ENCODE data around the gene DDA1.

- no peak for TF ChIP-seq CTCF (IDR thresholded peaks at IDR 0.05; ENCODE audit: low read length)
- TF ChIP-seq EZH2phosphoT487 (IDR thresholded peaks at IDR 0.05; ENCODE audit: low read length) = no peak
- TF ChIP-seq EZH2 (optimal IDR thresholded peaks at IDR 0.05; ENCODE audit: low read depth, low read length) = no peak
These were observed 27.7 kb upstream of the DDA1 start, which contains the start of gene ANKLE1 for GRCh38 chr19:17281391-17282304.
